SK-N-SH (cell line): ENCODE results near the gene PICALM.

ENCODE experiments used
- SMC3 ChIP-seq: IDR thresholded peaks from 2 replicates; pipeline ENCODE4 v1.6.1; 2012; ENCODE audit warnings: low read depth, low read length, improper control_type of control experiment
- TAF1 ChIP-seq: IDR thresholded peaks from 2 replicates; pipeline ENCODE4 v1.6.1; 2012; ENCODE audit warnings: low read depth, mild to moderate bottlenecking, low read length, moderate library complexity, borderline replicate concordance

DNA sequence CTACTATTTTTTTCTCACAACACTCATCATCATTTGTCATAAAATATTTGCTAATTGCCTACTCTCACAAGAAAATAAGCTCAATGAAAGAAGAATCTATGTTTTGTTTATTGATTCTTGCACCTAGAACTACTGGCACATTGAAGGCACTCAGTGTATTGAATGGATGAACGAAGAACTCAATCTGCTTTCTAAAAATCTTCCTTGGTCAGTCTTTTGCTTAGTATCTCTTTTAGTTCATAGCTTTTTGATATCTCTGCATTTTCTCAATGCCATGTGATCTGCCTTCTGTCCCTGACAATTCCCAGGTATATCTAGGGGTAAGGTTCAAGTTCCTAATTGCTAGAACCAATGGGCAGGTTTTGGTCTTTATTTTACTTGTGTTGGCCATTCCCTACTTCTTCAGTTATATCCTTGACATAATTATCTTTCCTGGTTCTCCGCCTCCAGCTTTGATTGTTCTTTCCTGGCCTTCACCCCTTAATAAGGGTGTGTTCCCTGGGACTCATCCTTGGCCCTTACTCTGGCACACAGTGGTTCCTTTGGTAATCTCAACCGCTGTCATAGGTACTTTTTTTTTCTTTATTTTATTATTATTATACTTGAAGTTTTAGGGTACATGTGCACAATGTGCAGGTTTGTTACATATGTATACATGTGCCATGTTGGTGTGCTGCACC lies 117.3 kb downstream of the PICALM start:
- TF ChIP-seq SMC3 (no peak), TAF1 (no peak)
